ENCODE results near the gene ZSCAN23. TPM values are rescaled to one million over a fixed set of nuclear protein-coding genes. Genes with fewer than 3 reads are reported as not detected.

The ZSCAN23 gene
- total and polyA plus RNA-seq, 9 of the 15 experiments (the other 6 are each of a cell fraction or from before 2014, with no cell fraction given): 0.05 to 0.29 (median 0.21) TPM; not detected in 1

DNA sequence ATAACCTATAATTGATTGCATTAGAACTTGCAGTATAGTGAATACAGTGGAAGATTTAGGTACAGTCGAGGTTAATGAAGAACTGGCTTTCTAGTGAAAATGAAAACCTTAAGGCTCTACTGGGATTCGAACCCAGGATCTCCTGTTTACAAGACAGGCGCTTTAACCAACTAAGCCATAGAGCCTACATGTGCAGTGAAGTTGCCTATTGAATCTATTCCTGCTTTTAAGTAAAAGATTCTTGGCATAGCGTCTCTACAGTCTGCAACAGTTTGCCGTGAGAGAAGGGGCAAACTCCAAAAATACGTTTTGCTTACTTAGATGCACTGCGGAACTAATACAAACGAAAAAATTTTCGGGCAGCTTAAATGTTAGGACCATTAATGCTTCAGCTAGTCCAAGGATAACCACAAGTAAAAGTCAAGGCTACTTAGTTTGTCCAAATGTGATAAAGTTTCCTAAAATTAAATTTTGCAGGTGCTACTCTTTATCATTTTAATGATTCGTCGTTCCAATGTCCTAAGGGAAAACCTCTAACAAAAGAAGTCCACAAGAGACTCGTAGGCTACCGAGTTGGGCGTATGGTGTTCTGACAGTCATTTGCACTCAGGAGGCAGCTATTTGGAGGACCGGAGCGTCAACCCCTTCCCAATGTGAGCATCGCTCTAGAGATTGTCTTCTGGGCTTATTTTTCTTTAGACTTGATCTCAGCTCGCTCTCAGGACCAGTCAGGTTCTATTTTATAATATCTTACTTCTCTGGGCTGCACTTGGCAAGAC is 31.3 kb upstream of the ZSCAN23 start (continued):
- 0 out of 2 replicates have a peak, but pooled peaks have one; percentile 37 for TF ChIP-seq CEBPZ (IDR thresholded peaks at IDR 0.05; ENCODE audit: borderline replicate concordance, low read depth, low read length)
- TF ChIP-seq, protein P1, sequence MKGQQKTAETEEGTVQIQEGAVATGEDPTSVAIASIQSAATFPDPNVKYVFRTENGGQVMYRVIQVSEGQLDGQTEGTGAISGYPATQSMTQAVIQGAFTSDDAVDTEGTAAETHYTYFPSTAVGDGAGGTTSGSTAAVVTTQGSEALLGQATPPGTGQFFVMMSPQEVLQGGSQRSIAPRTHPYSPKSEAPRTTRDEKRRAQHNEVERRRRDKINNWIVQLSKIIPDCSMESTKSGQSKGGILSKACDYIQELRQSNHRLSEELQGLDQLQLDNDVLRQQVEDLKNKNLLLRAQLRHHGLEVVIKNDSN (CRISPR knock-in tag; IDR thresholded peaks at IDR 0.05): no peak
- TF ChIP-seq LEF1 (IDR thresholded peaks at IDR 0.05): peak; percentile 31; the same call in 1 of the 2 replicates
- no peak for TF ChIP-seq TEAD2 (tag; IDR thresholded peaks at IDR 0.05)
- TF ChIP-seq PHF8 (IDR thresholded peaks at IDR 0.05; ENCODE audit: borderline replicate concordance, low read length): no peak
- 0 out of 2 replicates have a peak, but pooled peaks have one; percentile 13 for TF ChIP-seq NR2C1 (IDR thresholded peaks at IDR 0.05)
- TF ChIP-seq NR2C1 (tag; IDR thresholded peaks at IDR 0.05): no peak
- peak; percentile 86 for TF ChIP-seq RBM22 (IDR thresholded peaks at IDR 0.05; ENCODE audit: low read depth, low read length, poor library complexity, severe bottlenecking)
- no peak for TF ChIP-seq TSC22D4 (tag; IDR thresholded peaks at IDR 0.05)
- 0 out of 2 replicates have a peak, but pooled peaks have one; percentile 50 for TF ChIP-seq JUN (IDR thresholded peaks at IDR 0.05; ENCODE audit: borderline replicate concordance, low read depth, low read length)
- no peak for TF ChIP-seq JUN (CRISPR knock-in tag; IDR thresholded peaks at IDR 0.05; ENCODE audit: borderline replicate concordance)
- no peak for TF ChIP-seq SMAD3 (CRISPR knock-in tag; conservative IDR thresholded peaks at IDR 0.05)
- TF ChIP-seq, protein P2, sequence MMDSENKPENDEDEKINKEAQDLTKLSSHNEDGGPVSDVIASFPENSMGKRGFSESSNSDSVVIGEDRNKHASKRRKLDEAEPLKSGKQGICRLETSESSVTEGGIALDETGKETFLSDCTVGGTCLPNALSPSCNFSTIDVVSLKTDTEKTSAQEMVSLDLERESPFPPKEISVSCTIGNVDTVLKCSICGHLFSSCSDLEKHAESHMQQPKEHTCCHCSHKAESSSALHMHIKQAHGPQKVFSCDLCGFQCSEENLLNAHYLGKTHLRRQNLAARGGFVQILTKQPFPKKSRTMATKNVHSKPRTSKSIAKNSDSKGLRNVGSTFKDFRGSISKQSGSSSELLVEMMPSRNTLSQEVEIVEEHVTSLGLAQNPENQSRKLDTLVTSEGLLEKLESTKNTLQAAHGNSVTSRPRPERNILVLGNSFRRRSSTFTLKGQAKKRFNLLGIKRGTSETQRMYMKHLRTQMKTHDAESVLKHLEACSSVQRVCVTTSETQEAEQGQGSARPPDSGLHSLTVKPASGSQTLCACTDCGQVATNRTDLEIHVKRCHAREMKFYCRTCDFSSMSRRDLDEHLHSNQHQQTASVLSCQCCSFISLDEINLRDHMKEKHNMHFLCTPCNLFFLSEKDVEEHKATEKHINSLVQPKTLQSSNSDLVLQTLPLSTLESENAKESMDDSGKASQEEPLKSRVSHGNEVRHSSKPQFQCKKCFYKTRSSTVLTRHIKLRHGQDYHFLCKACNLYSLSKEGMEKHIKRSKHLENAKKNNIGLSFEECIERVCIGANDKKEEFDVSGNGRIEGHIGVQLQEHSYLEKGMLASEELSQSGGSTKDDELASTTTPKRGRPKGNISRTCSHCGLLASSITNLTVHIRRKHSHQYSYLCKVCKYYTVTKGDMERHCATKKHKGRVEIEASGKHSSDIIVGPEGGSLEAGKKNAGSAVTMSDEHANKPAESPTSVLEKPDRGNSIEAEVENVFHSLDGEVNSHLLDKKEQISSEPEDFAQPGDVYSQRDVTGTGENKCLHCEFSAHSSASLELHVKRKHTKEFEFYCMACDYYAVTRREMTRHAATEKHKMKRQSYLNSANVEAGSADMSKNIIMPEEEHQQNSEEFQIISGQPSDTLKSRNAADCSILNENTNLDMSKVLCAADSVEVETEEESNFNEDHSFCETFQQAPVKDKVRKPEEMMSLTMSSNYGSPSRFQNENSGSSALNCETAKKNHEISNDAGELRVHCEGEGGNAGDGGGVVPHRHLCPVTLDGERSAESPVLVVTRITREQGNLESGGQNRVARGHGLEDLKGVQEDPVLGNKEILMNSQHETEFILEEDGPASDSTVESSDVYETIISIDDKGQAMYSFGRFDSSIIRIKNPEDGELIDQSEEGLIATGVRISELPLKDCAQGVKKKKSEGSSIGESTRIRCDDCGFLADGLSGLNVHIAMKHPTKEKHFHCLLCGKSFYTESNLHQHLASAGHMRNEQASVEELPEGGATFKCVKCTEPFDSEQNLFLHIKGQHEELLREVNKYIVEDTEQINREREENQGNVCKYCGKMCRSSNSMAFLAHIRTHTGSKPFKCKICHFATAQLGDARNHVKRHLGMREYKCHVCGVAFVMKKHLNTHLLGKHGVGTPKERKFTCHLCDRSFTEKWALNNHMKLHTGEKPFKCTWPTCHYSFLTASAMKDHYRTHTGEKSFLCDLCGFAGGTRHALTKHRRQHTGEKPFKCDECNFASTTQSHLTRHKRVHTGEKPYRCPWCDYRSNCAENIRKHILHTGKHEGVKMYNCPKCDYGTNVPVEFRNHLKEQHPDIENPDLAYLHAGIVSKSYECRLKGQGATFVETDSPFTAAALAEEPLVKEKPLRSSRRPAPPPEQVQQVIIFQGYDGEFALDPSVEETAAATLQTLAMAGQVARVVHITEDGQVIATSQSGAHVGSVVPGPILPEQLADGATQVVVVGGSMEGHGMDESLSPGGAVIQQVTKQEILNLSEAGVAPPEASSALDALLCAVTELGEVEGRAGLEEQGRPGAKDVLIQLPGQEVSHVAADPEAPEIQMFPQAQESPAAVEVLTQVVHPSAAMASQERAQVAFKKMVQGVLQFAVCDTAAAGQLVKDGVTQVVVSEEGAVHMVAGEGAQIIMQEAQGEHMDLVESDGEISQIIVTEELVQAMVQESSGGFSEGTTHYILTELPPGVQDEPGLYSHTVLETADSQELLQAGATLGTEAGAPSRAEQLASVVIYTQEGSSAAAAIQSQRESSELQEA (IDR thresholded peaks at IDR 0.05; ENCODE audit: low read depth): peak; percentile 78
